ENCODE results near the gene SORCS2. TPM values are rescaled to one million over a fixed set of nuclear protein-coding genes. Genes with fewer than 3 reads are reported as not detected.

SORCS2 gene
- total and polyA plus RNA-seq, 2 donors (not counting 1 experiment from before 2014, with no cell fraction given) = not detected

GRCh38 chr4:7180938-7181337 lies 11.4 kb upstream of the SORCS2 start:
- no peaks in the 10 kb centered on the region for H3K36me3 ChIP-seq (replicated peaks in 1 of 2; ENCODE audit: control extremely low read depth in 1 of 2, control insufficient read depth in 1 of 2, extremely low read depth in 1 of 2, insufficient read depth in 2 of 2, low read length in 1 of 2)
- Mint-ChIP-seq H3K4me1 (no peaks in the 10 kb centered on the region), H3K27me3 (peaks cover 4% of the 10 kb centered on the region), H3K27ac (no peak overlapping the region), H3K4me3 (no peak overlapping the region), H3K9me3 (ENCODE audit: insufficient read depth) (peaks cover 5% of the 10 kb centered on the region)
- no peak for ATAC-seq (ENCODE audit: low read depth)
- intact Hi-C loops (cut with micrococcal nuclease) = no loop called here
- peaks cover 0 to 12% (median 6%) of the 10 kb centered on the region in 3 donors for H3K9me3 ChIP-seq (ENCODE audit: control extremely low read depth in 1 of 3, control insufficient read depth in 2 of 3, insufficient read depth in 1 of 3, low read length in 2 of 3)
- H3K4me2 ChIP-seq (replicated peaks; ENCODE audit: low read depth, low read length, poor library complexity, severe bottlenecking) = no peak overlapping the region
- no peak overlapping the region for H3K9ac ChIP-seq (ENCODE audit: low read length)
- no peak overlapping the region for H3K4me3 ChIP-seq (ENCODE audit: control extremely low read depth in 1 of 5, extremely low read depth in 1 of 5, insufficient read depth in 1 of 5, low read depth in 2 of 5, low read length in 4 of 5)
- no peaks in the 10 kb centered on the region for H4K20me1 ChIP-seq (ENCODE audit: control insufficient read depth, insufficient read depth, low read length, poor library complexity, severe bottlenecking)
- 84% methylated on average over 2 of the region's 4 CpGs for WGBS (ENCODE audit: insufficient coverage)
- no peak for TF ChIP-seq EZH2 (IDR thresholded peaks at IDR 0.05; ENCODE audit: borderline replicate concordance, insufficient read depth, low read depth, low read length, poor library complexity, severe bottlenecking)
- TF ChIP-seq, protein P1, sequence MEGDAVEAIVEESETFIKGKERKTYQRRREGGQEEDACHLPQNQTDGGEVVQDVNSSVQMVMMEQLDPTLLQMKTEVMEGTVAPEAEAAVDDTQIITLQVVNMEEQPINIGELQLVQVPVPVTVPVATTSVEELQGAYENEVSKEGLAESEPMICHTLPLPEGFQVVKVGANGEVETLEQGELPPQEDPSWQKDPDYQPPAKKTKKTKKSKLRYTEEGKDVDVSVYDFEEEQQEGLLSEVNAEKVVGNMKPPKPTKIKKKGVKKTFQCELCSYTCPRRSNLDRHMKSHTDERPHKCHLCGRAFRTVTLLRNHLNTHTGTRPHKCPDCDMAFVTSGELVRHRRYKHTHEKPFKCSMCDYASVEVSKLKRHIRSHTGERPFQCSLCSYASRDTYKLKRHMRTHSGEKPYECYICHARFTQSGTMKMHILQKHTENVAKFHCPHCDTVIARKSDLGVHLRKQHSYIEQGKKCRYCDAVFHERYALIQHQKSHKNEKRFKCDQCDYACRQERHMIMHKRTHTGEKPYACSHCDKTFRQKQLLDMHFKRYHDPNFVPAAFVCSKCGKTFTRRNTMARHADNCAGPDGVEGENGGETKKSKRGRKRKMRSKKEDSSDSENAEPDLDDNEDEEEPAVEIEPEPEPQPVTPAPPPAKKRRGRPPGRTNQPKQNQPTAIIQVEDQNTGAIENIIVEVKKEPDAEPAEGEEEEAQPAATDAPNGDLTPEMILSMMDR (IDR thresholded peaks at IDR 0.05) = no peak
- H2AFZ ChIP-seq (ENCODE audit: insufficient read depth, low read depth, low read length, poor library complexity, severe bottlenecking) = no peak overlapping the region
- no peaks in the 10 kb centered on the region for H3K4me1 ChIP-seq (ENCODE audit: control insufficient read depth in 2 of 2, insufficient read depth in 2 of 2, low read length in 2 of 2)
- DNase-seq = no peak
- no peaks in the 10 kb centered on the region for H3K27me3 ChIP-seq (replicated peaks in 1 of 4; ENCODE audit: control extremely low read depth in 1 of 4, control insufficient read depth in 3 of 4, insufficient read depth in 4 of 4, low read length in 3 of 4)
- ChIA-PET POLR2A (no interaction called here), CTCF (no interaction called here)
- H3K27ac ChIP-seq (ENCODE audit: low read length in 2 of 2) = no peak overlapping the region
- no peaks in the 10 kb centered on the region for H3K79me2 ChIP-seq (ENCODE audit: control insufficient read depth, insufficient read depth, low read length)

DNA sequence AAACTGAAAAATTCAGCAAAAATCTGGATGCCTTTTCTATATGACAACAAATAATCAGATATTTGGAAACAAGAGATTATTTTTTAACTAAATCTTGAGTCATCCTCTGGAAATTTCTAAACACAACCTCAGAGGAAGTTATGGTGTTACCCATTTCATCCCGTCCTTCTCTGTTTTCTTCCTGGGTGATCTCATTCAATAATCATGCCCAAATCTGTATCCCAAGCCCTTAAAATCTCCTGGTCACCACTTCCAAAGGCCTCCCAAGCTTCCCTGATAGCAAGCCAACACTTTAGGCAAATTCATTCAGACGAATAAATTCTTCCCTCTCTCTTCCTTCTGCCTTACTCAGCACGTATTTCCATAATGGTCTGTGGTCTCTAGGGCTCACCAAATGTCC lies 9.7 kb upstream of the SORCS2 start:
- no peaks in the 10 kb centered on the region for H3K4me1 ChIP-seq (ENCODE audit: control insufficient read depth in 2 of 2, insufficient read depth in 2 of 2, low read length in 2 of 2)
- no peaks in the 10 kb centered on the region for H3K27me3 ChIP-seq (replicated peaks in 1 of 4; ENCODE audit: control extremely low read depth in 1 of 4, control insufficient read depth in 3 of 4, insufficient read depth in 4 of 4, low read length in 3 of 4)
- H3K4me2 ChIP-seq (replicated peaks; ENCODE audit: low read depth, low read length, poor library complexity, severe bottlenecking) = no peak overlapping the region
- DNase-seq (no peak), ATAC-seq (ENCODE audit: low read depth) (no peak)
- no peaks in the 10 kb centered on the region for H3K36me3 ChIP-seq (replicated peaks in 1 of 2; ENCODE audit: control extremely low read depth in 1 of 2, control insufficient read depth in 1 of 2, extremely low read depth in 1 of 2, insufficient read depth in 2 of 2, low read length in 1 of 2)
- Mint-ChIP-seq H3K27ac (no peak overlapping the region), H3K27me3 (peaks cover 7% of the 10 kb centered on the region), H3K9me3 (ENCODE audit: insufficient read depth) (peaks cover 5% of the 10 kb centered on the region), H3K4me3 (no peak overlapping the region), H3K4me1 (no peaks in the 10 kb centered on the region)
- H2AFZ ChIP-seq (ENCODE audit: insufficient read depth, low read depth, low read length, poor library complexity, severe bottlenecking) = no peak overlapping the region
- ChIA-PET CTCF (no interaction called here), POLR2A (no interaction called here)
- 83% methylated on average over 1 of the region's 3 CpGs for WGBS (ENCODE audit: insufficient coverage)
- H3K9ac ChIP-seq (ENCODE audit: low read length) = no peak overlapping the region
- TF ChIP-seq EZH2 (IDR thresholded peaks at IDR 0.05; ENCODE audit: borderline replicate concordance, insufficient read depth, low read depth, low read length, poor library complexity, severe bottlenecking) = no peak
- TF ChIP-seq, protein P1 (IDR thresholded peaks at IDR 0.05) = no peak
- H3K27ac ChIP-seq (ENCODE audit: low read length in 2 of 2) = no peak overlapping the region
- H3K9me3 ChIP-seq (ENCODE audit: control extremely low read depth in 1 of 3, control insufficient read depth in 2 of 3, insufficient read depth in 1 of 3, low read length in 2 of 3) = peaks cover 0 to 12% (median 6%) of the 10 kb centered on the region in 3 donors
- intact Hi-C loops (cut with micrococcal nuclease) = no loop called here
- no peak overlapping the region for H3K4me3 ChIP-seq (ENCODE audit: control extremely low read depth in 1 of 5, extremely low read depth in 1 of 5, insufficient read depth in 1 of 5, low read depth in 2 of 5, low read length in 4 of 5)
- no peaks in the 10 kb centered on the region for H4K20me1 ChIP-seq (ENCODE audit: control insufficient read depth, insufficient read depth, low read length, poor library complexity, severe bottlenecking)
- no peaks in the 10 kb centered on the region for H3K79me2 ChIP-seq (ENCODE audit: control insufficient read depth, insufficient read depth, low read length)
